Endometrium (tissue), 2 donors: Measurements from ENCODE around the gene UBE2I.

ENCODE experiments used
- FAIRE-seq: peaks from 2 replicates; lab custom pipeline; 2012; peaks lifted over from hg19 to GRCh38; lab: Jason Lieb, UNC
- donor health status: control.
- donor health status: control.

UBE2I gene

DNA sequence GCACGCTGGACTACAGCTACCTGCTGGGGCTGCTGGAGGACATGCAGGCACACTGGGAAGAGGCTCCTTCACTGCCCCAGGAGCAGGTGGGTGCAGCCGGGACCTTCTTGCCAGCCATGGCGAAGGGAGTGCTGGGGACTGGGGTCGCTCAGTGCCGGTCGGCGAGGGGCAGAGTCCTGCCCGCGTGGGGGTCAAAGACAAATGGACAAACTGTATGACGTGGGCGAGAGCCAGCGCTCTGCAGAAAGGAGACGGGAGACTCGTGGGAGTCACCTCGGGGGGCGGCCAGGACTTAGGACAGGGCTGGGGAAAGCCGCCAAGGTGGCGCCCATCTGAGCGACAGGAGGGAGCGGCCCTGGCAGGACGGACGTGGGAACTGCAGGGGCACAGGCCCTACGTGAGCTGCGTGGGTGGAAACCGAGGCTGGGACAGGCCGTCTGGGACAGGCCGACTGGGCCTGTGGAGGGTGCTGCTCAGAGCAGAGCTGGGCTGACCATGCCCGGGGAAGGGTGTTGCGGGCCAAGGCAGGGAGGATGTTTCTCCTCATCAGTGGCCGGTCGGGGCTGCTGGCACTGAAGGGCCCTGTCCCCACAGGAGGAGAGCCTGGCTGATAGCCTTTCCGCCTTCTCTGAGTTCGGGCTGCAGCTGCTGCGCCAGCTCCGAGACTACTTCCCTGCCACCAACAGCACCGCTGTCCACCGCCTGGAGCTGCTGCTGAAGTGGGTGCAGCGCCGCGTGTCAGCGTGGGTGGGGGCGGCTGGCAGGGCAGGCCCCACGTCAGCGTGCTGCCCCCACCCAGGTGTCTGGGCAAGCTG, 34.2 kb downstream of the UBE2I start:
- FAIRE-seq: no peak

DNA sequence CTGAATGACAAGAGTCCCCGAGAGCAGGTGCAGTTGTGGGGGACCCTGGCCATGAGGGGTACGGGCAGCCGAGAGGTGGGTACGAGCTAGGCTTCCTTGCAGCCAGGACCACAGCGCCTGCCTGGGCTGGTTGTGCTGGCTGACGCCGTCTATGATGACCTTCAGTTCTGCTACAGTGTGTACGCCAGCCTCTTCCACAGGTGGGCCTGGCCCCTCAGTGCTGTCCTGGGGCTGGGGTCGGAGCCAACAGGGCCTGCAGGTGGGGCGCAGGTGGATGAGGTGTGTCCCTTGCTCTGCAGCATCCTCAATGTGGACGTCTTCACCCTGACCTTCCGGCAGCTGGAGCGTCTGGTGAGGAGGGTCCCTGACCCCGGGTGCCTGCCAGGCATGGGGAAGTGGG, 35.1 kb downstream of the UBE2I start:
- FAIRE-seq: no peak

DNA sequence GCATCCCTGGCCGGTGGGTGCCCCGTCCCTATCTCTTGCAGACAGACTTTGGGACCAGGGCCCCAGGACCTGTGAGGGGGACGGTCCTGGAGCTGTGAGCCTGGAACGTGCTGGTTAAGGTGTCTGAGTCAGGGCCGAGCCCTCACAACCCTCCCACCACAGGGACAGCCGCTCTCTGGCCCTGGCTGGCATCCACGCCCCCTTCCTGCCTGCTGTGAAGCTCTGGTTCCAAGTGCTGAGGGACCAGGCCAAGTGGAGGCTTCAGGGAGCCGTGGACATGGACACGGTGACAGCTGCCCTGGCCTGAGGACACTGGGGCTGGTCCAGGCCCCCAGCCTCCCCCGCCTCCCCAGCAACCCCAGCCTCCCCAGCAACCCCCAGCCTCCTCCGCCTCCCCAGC, 35.7 kb downstream of the UBE2I start:
- FAIRE-seq: no peak

DNA sequence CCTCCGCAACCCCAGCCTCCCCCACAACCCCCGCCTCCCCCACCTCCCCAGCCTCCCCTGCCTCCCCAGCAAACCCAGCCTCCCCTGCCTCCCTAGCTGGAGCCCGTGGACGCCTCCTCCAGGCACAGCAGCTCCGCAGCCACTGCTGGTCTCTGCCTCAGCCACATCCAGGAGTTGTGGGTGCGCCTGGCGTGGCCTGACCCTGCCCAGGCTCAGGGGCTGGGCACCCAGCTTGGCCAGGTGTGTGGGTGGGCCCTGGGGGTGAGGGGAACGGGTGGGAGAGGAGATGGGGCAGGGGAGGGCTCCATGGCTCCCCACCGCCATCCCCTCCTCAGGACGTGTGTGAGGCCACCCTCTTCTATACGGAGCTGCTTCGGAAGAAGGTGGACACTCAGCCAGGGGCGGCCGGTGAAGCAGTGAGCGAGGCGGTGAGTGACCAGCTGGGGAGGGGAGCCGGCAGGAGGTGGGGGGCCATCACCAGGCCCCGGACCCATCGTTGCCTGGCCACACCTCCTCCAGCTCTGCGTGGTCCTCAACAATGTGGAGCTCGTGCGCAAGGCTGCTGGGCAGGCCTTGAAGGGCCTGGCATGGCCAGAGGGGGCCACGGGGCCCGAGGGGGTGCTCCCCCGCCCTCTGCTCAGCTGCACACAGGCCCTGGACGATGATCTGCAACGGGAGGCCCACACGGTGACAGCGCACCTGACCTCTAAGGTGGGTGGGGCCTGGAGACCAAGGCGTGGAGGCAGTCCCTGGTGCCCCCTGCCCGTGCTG, 36.4 kb downstream of the UBE2I start:
- no peak for FAIRE-seq

DNA sequence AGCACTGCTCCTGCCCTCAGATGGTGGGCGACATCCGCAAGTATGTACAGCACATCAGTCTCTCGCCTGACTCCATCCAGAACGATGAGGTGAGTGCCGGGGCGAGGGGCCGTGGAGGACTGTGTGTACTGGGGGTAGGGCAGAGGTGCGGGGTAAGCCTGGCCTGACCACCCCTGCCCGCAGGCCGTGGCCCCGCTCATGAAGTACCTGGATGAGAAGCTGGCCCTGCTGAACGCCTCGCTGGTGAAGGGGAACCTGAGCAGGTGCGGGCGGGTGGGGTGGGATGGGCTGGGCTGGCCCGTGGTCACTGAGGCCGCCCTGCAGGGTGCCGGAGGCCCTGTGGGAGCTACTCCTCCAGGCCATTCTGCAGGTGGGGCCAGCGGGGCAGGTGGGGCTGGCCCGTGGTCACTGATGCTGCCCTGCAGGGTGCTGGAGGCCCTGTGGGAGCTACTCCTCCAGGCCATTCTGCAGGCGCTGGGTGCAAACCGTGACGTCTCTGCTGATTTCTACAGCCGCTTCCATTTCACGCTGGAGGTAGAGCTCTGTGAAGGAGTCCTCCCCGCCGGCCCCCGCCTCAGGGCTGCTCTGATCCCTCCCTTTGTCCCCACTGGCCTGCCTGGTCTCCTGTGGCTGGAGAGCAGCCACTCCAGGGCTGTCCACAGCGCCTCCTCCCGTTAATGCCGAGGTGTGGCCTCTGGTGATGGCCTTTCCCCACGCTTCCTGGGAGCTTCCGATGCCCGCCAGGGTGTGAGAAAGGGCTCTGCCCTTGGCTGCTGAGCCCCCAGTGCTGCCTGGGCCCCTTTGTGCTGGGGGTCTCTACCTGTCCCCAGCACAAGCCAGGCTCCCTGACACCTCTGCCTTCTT, 37.2 kb downstream of the UBE2I start:
- FAIRE-seq: no peak

DNA sequence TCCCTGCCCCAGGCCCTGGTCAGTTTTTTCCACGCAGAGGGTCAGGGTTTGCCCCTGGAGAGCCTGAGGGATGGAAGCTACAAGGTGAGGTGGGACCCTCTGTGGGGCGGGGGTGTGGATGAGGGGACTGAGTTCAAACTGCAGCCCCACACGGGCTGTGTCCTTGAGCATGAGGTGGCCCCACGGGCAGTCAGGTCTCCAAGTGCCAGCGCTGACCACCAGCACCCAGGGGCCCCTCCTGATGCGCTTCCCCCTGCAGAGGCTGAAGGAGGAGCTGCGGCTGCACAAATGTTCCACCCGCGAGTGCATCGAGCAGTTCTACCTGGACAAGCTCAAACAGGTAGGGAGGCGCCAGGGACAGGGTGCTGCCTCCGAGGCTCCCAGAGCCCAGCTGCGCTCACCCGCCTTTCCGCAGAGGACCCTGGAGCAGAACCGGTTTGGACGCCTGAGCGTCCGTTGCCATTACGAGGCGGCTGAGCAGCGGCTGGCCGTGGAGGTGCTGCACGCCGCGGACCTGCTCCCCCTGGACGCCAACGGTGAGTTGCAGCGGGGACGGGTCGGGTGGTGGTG, 37.9 kb downstream of the UBE2I start:
- FAIRE-seq: no peak

DNA sequence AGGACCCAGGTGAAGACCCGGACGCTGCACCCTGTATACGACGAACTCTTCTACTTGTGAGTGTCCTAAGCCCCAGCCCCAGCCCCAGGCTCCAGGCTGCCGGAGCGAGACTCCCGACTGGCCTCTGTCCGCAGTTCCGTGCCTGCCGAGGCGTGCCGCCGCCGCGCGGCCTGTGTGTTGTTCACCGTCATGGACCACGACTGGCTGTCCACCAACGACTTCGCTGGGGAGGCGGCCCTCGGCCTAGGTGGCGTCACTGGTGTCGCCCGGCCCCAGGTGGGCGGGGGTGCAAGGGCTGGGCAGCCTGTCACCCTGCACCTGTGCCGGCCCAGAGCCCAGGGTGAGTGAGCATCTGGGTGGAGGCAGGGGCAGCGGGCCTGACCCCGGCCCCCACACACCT, 38.5 kb downstream of the UBE2I start:
- FAIRE-seq: no peak

DNA sequence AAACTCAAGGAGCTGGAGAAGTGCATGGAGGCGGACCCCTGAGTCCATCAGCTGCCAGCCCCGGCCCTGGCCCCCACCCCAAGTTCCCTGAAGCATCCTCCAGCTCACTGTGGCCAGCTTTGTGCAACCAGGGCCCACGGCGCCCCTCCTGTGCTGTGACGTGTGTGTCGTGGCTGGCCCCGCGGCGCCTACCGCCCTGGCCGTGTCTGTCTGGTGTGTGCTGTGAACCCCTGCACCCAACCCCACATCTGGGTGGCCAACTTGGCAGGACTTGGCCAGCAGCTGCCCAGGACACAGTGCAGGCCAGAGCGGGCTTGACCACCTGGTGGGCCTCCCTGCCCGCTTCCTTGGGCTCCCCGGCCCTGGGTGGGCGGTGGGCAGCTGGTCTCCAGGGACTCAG, 39.0 kb downstream of the UBE2I start:
- FAIRE-seq: no peak

DNA sequence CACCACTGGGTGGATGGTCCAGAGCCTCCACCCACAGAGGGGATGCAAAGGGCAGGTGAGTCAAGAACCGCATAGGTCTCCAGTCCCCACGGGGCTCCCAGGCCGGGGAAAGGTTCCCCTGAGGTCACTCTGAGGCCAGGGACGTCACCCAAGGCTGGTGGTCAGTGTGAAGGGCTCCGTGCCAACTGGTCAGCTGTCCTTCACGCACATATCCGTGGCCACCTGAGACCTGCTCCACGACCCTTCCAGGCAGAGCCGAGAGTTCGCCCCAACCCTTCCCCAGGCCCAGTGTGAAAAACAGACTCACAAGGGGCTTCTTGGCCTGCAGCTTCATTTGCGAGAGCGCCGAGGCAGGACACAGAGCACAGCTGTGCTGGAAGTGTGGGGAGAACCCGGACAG, 39.5 kb downstream of the UBE2I start:
- FAIRE-seq: no peak

DNA sequence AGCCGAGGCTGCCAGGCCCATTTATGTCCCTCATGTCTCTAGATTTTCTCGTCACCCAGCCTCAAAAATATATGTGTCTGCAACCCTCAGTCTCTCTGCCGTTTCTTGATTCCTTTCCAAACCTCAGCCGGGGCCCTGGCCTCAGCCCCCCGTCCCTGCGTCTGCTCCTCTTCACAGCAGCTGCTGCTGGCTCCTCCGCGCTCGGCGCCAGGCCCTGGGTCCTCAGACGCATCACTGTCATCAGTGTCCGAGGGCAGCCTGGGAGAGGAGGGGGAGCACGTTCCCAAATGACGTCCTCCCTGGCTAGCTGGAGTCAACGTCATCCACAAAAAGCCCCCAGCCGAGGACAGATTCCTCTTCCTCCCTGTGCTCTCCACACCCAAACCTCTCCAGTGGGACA, 39.9 kb downstream of the UBE2I start:
- no peak for FAIRE-seq

DNA sequence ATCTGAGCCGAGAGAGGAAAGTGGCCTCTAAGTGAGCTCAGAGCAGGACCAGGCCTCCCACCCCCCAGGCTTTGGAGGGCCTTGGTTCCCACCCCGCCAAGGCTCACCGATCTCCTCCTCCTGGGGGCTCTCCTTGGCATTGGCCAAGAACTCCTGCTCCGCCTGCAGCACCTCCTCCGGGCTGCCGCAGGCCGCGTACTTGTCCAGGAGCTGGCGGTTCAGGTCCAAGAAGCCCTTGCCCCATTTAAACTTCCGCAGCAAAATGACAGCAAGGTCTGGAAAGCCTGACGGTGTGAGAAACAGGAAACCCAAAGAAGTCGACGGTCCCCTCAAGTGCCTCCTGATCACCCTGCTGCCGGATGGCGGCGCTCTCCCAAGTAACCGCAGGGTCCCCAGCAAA, 40.5 kb downstream of the UBE2I start:
- no peak for FAIRE-seq

DNA sequence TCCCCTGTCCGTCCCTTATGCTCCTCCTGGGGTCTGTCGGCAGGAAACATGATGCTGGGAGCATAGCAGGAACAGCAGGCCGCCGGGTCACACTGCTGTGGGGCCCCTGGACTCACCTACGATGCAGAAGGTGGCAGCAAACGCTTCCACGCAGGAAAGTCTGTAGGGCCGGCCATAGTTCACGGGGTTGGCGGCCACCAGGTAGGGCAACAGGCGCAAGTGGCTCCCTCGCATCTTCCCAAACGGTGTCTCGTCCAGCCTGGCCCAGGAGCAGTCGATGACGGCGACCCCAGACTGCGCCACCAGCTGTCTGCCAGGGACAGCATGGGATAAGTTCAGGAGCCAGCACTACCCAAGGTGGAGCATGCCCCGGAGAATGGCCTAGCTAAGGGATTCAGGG, 41.3 kb downstream of the UBE2I start:
- no peak for FAIRE-seq

DNA sequence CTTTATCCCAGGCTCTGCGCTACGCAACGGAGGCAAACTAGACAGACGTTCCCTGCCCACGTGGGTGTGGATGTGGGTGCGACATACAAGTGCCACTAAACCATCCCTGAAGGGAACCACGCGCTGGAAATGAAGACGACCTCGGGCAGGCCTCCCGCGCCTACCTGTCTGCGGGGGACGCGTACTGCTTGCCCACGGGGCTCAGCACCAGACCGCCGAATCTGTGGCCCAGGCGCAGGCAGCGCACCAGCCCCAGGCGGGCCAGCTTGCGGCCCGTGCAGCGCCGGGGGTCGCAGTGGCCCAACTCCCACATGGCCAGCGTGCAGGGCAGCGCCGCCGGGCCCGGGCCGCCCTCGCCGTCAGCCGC, 41.8 kb downstream of the UBE2I start:
- no peak for FAIRE-seq

DNA sequence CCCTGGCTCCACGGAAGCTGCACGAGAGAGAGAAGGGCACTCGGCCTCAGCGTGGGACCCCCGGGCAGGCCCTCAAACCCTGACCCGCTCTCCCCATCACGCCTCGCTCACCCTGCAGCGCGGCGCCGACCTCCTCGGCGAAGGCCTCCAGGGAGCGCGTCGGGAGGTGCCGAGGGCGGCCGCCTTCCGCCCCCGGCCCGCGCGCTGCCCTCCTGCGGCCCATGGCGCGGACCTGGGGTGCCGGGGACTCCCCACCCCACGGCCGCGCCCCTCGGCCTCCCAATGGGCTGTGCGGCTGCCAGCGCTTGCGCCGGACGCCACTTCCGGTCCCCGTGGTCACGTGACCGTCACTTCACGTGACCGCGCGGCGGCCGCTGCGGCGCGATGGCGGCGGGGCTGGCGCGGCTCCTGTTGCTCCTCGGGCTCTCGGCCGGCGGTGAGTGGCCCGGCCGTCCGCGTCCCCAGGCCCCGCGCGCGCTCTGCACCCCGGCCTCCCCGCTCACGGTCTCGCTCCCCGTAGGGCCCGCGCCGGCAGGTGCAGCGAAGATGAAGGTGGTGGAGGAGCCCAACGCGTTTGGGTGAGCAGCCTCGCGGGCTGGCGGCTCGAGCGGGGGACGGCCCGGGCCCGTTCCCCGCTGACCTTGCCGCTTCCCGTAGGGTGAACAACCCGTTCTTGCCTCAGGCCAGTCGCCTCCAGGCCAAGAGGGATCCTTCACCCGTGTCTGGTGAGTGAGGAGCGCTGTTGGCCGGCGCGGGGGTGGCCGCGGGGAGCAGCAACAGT, 42.3 kb downstream of the UBE2I start, which contains the start of the genes GNPTG and TSR3:
TSS of gene GNPTG (plus strand) at position 350 of the 781 bp plus-strand sequence. CDS start at position 385, 35 bp downstream.
TSS of gene TSR3 (minus strand) at position 297 of the 781 bp plus-strand sequence. CDS start at position 223, 74 bp downstream.
- no peak for FAIRE-seq

DNA sequence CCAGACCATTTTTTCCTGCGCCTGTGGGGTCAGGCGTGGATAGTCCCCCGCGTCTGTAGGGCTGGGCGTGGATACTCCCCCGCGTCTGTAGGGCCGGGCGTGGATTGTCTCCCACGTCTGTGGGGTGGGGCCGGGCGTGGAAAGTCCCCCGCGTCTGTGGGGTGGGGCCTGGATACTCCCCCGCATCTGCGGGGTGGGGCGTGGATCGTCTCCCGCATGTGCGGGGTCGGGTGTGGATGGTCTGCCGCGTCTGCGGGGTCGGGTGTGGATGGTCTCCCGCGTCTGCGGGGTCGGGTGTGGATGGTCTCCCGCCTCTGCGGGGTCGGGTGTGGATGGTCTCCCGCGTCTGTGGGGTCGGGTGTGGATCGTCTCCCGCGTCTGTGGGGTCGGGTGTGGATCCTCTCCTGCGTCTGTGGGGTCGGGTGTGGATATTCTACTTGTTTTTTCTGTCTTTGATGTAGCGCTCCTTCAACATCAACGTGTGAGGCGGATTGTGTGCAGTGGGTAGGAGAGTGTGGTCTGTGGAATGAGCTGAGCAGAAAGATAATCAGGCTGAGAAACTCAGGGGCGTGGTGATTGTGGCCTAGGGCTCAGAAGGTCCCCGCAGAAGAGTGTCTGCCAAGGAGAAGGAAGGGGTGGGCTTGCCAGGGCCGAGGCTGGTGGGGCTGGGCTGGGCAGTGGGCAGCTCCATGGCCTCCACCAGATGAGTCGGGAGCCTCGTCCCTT, 45.5 kb downstream of the UBE2I start:
- FAIRE-seq: no peak

DNA sequence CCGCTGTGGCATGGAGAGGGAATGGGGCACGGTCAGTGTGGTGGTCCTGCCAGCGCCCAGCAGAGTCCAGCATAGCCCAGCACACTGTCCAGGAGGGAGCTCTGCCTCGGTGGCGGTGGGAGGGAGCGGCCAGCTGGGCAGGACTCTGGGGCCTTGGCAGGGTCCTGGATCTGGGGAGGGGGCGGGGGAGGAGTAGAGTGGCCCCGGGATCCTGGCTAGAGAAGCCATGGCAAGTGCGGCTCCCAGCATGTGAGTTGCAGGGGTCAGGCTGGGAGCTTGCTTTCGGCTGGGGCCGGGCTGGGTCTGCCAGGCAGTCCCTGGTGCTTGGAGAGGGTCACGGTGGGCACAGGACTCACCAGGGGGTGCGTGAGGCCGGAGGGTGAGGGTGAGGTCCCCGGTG, 46.2 kb downstream of the UBE2I start:
- FAIRE-seq: no peak

DNA sequence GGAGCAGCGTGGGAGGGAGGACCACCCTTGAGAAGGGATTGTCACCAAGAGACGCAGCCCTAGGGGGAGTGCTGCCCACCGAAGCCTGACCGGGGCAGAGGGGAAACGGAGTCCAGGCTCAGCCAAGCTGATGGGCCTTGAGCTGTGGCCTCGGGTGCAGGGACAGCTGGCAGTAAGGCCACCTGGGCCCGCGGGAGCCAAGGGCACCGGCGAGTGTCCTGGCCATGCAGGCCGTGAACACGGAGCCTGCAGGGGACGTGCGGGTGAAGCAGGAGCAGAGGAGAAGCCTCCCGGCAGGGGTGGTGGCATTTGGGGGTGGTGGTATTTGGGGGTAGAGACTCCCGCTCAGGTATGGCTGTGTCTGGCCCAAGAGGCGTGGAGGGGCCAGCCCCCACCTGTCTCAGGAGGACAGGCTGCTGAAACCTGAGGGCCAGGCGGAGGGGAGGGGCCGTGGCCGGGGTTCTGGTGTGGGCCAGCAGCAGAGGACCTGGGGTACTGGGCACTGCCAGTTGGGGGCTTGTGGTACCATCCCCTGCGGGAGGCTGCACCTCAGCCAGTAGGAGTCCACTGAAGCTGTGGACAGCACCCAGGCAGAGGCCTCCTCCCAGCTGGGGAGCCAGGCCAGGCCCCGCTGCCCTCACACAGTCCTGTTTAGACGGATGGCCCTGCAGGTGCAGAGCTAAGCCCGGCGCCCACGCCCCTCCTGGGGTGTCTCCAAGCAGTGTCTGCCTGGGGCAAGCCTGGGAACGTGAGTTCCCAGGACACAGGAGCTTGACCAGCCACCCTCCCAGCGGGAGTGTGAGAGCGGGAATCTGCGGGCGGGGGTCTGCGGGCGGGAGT, 46.8 kb downstream of the UBE2I start:
- FAIRE-seq: no peak

DNA sequence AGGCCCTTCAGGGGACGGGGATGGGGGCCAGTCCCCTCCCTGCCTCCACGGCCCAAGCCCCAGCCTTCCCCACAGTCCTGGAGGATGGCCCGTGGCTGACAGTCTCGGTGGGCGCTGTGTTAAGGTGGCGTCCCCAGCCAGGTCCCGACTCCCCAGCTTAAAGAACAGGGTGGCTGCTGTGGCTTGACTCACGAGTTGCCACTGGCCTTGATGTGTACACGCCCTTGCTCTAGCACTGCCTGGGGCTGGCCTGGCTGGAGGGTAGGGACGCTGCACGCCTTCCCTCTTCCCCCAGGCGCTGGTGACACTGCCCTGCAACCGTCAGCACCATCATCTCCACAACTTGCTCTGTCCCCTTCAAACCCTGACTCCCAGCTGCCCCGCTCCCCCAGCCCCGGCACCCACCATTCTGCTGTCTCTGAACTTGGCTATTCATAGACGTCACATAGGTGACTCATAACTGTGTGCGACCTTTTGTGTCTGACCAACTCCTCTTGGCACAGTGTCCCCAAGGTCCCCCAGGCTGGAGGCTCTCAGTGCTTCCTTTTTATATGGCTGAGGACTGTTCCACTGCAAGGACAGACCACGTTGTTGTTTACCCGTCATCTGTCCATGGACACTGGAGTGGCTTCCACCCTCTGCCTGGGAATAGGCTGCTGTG, 48.6 kb downstream of the UBE2I start:
- FAIRE-seq: no peak

DNA sequence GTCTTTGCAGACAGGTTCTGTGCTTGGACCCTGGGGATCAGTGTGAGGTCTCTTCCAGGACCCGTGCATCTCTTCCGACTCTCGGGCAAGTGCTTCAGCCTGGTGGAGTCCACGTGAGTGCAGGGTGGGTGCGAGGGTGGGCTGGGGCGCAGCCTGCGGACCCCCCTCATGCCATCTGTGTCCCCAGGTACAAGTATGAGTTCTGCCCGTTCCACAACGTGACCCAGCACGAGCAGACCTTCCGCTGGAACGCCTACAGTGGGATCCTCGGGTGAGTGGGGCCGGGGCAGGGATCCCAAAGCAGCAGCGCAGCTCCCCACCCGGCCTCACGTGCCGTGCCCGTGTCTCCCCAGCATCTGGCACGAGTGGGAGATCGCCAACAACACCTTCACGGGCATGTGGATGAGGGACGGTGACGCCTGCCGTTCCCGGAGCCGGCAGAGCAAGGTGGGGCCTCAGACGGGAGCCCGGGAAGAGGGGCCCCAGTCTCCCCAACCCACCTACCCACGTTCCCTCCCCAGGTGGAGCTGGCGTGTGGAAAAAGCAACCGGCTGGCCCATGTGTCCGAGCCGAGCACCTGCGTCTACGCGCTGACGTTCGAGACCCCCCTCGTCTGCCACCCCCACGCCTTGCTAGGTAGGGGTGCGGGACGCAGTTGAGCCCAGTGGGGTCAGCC, 52.4 kb downstream of the UBE2I start:
- no peak for FAIRE-seq
